ENCODE results near the gene BOK.
"Not testable (repeated sequence)": the region's sequence is repeated elsewhere in the genome, so short reads cannot be mapped to it uniquely, and the experiment has no call there.

Gene BOK

GRCh38 chr2:241519669-241520068 is 38.9 kb upstream of the BOK start:
- no peaks in the 10 kb centered on the region for H3K79me1 ChIP-seq (replicated peaks; ENCODE audit: low read length, poor library complexity, severe bottlenecking)
- peaks cover 3% of the 10 kb centered on the region for H3K4me1 ChIP-seq (ENCODE audit: control insufficient read depth, insufficient read depth, low read depth, low read length)
- peaks cover 0 to 30% of the 10 kb centered on the region in 2 experiments for H3K27me3 ChIP-seq (ENCODE audit: control insufficient read depth in 1 of 2, insufficient read depth in 1 of 2, low read length in 2 of 2)
- H3K27ac ChIP-seq (ENCODE audit: low read length, poor library complexity, severe bottlenecking): no peak overlapping the region
- H2BK15ac ChIP-seq (ENCODE audit: low read depth, poor library complexity, severe bottlenecking): no peak overlapping the region
- H2AK5ac ChIP-seq (ENCODE audit: low read length, severe bottlenecking): no peak overlapping the region
- no peak overlapping the region for H2BK5ac ChIP-seq (ENCODE audit: low read depth, low read length, poor library complexity, severe bottlenecking)
- no peak overlapping the region for H4K8ac ChIP-seq (ENCODE audit: low read length)
- no peak overlapping the region for H4K91ac ChIP-seq (ENCODE audit: low read length)
- no peak overlapping the region for H3K4me3 ChIP-seq (ENCODE audit: insufficient read depth in 1 of 2, low read depth in 1 of 2, low read length in 2 of 2)
- no peak overlapping the region for H2AFZ ChIP-seq (ENCODE audit: low read depth, low read length)
- H3K4me2 ChIP-seq (ENCODE audit: low read length, poor library complexity, severe bottlenecking): no peak overlapping the region
- no peak overlapping the region for H3K18ac ChIP-seq (ENCODE audit: low read depth in 1 of 2, low read length in 2 of 2)
- no peak overlapping the region for H3K4ac ChIP-seq (ENCODE audit: low read depth in 1 of 2, low read length in 2 of 2)
- no peak overlapping the region for H3K9ac ChIP-seq (ENCODE audit: low read length)
- H3K23ac ChIP-seq (ENCODE audit: low read length in 2 of 2): no peak overlapping the region
- no peak overlapping the region for H2BK120ac ChIP-seq (ENCODE audit: low read depth, low read length)
- 77% methylated on average over 9 of the region's 11 CpGs for WGBS
- H2BK12ac ChIP-seq (ENCODE audit: low read length in 2 of 2): no peak overlapping the region
- H3K14ac ChIP-seq (ENCODE audit: low read length in 2 of 2): no peak overlapping the region
- DNase-seq: no peak
- no peaks in the 10 kb centered on the region for H3K9me3 ChIP-seq (ENCODE audit: control insufficient read depth, low read length)
- no peaks in the 10 kb centered on the region for H3K36me3 ChIP-seq (ENCODE audit: control insufficient read depth in 1 of 2, insufficient read depth in 2 of 2, low read depth in 1 of 2, low read length in 2 of 2)

DNA sequence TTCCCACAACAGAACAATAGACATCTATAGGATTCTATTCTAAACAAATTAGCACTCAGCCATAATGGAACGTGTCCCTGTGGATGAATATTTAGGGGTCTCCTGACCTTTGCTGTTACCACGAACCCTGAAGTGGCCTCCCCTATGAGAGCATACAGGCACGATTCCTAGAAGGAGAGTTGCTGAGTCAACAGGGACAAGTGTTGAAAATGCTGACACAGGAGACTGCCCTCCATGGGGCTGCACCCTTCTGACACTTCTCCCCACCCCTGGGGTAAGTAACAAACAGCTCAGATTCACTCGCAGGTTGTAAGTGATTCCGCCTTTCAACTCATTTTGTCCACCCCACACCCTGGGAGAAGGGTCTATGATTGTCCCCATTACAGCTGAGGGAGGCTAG is 36.1 kb upstream of the BOK start:
- Histone ChIP-seq H3K36me3 (ENCODE audit: control insufficient read depth in 1 of 2, insufficient read depth in 2 of 2, low read depth in 1 of 2, low read length in 2 of 2) (no peaks in the 10 kb centered on the region), H2AFZ (ENCODE audit: low read depth, low read length) (no peak overlapping the region), H3K9ac (ENCODE audit: low read length) (no peak overlapping the region), H2AK5ac (ENCODE audit: low read length, severe bottlenecking) (no peak overlapping the region), H3K27me3 (ENCODE audit: control insufficient read depth in 1 of 2, insufficient read depth in 1 of 2, low read length in 2 of 2) (peaks cover 0 to 30% of the 10 kb centered on the region in 2 experiments), H3K14ac (ENCODE audit: low read length in 2 of 2) (no peak overlapping the region), H4K8ac (ENCODE audit: low read length) (no peak overlapping the region), H4K91ac (ENCODE audit: low read length) (no peak overlapping the region), H3K4ac (ENCODE audit: low read depth in 1 of 2, low read length in 2 of 2) (no peak overlapping the region), H3K79me1 (replicated peaks; ENCODE audit: low read length, poor library complexity, severe bottlenecking) (no peaks in the 10 kb centered on the region), H3K4me1 (ENCODE audit: control insufficient read depth, insufficient read depth, low read depth, low read length) (no peaks in the 10 kb centered on the region), H2BK5ac (ENCODE audit: low read depth, low read length, poor library complexity, severe bottlenecking) (no peak overlapping the region), H3K4me3 (ENCODE audit: insufficient read depth in 1 of 2, low read depth in 1 of 2, low read length in 2 of 2) (no peak overlapping the region), H2BK15ac (ENCODE audit: low read depth, poor library complexity, severe bottlenecking) (no peak overlapping the region), H3K4me2 (ENCODE audit: low read length, poor library complexity, severe bottlenecking) (no peak overlapping the region), H3K23ac (ENCODE audit: low read length in 2 of 2) (no peak overlapping the region), H3K27ac (ENCODE audit: low read length, poor library complexity, severe bottlenecking) (no peak overlapping the region), H2BK120ac (ENCODE audit: low read depth, low read length) (no peak overlapping the region), H3K18ac (ENCODE audit: low read depth in 1 of 2, low read length in 2 of 2) (no peak overlapping the region), H2BK12ac (ENCODE audit: low read length in 2 of 2) (no peak overlapping the region), H3K9me3 (ENCODE audit: control insufficient read depth, low read length) (peaks cover 6% of the 10 kb centered on the region)
- 62% methylated on average over 3 of the region's 5 CpGs for WGBS
- DNase-seq: no peak

DNA sequence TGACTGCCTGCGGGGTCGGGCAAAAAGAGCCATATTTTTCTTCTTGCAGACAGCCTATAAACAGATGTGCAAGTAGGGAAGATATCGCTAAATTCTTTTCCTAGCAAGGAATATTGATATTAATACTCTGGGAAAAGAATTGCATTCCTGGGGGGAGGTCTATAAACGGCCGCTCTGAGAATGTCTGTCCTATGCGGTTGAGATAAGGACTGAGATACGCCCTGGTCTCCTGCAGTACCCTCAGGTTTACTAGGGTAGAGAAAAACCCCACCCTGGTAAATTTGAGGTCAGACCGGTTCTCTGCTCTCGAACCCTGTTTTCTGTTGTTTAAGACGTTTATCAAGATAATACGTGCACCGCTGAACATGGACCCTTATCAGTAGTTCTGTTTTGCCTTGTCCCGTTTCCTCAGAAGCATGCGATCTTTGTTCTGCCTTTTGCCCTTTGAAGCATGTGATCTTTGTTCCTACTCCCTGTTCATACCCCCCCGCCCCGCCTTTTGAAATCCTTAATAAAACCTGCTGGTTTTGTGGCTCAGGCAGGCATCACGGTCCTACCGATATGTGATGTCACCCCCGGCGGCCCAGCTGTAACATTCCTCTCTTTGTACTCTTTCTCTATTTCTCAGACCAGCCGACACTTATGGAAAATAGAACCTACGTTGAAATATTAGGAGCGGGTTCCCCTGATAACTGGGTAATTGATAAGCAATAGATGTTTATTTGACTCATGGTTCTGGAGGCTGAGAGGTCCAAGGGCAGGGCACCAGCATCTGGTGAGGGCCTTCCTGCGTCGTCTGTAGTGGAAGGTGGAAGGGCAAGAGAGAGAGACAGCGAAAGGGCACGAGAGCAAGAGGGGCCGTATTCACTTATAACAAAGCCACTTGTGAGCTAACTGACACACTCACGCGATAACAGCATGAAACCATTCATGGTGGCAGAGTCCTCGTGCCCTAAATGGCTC is 32.4 kb upstream of the BOK start:
- H3K4me2 ChIP-seq (ENCODE audit: low read length, poor library complexity, severe bottlenecking); H3K14ac ChIP-seq (ENCODE audit: low read length in 2 of 2); H3K9me3 ChIP-seq (ENCODE audit: control insufficient read depth, low read length): not testable (repeated sequence)

DNA sequence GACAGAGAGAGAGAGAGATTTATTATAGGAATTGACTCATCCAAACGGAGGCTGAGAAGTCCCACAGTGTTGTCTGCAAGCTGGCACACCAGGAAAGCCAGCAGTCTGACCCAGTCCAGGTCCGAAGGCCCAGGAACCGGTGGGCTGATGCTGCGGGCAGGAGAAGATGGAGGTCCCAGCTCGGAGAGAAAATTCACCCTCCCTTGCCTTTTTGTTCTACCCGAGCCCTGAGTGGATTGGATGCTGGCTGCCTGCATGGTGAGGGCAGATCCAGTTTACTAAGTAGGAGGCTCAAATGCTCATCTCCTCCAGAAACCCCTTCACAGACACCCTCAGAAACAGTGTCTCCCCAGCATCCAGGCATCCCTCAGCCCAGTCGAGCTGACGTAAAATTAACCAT is 28.0 kb upstream of the BOK start:
- no peak overlapping the region for H3K4ac ChIP-seq (ENCODE audit: low read depth in 1 of 2, low read length in 2 of 2)
- H2BK120ac ChIP-seq (ENCODE audit: low read depth, low read length): no peak overlapping the region
- H3K79me1 ChIP-seq (replicated peaks; ENCODE audit: low read length, poor library complexity, severe bottlenecking): no peaks in the 10 kb centered on the region
- no peak overlapping the region for H2BK12ac ChIP-seq (ENCODE audit: low read length in 2 of 2)
- no peak overlapping the region for H3K27ac ChIP-seq (ENCODE audit: low read length, poor library complexity, severe bottlenecking)
- H2BK5ac ChIP-seq (ENCODE audit: low read depth, low read length, poor library complexity, severe bottlenecking): no peak overlapping the region
- peaks cover 2% of the 10 kb centered on the region for H3K9me3 ChIP-seq (ENCODE audit: control insufficient read depth, low read length)
- no peak overlapping the region for H2AK5ac ChIP-seq (ENCODE audit: low read length, severe bottlenecking)
- no peak overlapping the region for H3K4me3 ChIP-seq (ENCODE audit: insufficient read depth in 1 of 2, low read depth in 1 of 2, low read length in 2 of 2)
- H3K23ac ChIP-seq (ENCODE audit: low read length in 2 of 2): no peak overlapping the region
- H3K36me3 ChIP-seq (ENCODE audit: control insufficient read depth in 1 of 2, insufficient read depth in 2 of 2, low read depth in 1 of 2, low read length in 2 of 2): no peaks in the 10 kb centered on the region
- no peak overlapping the region for H3K9ac ChIP-seq (ENCODE audit: low read length)
- no peak overlapping the region for H3K14ac ChIP-seq (ENCODE audit: low read length in 2 of 2)
- WGBS: 81% methylated on average over 7 of the region's 8 CpGs
- peaks cover 9 to 44% of the 10 kb centered on the region in 2 experiments for H3K27me3 ChIP-seq (ENCODE audit: control insufficient read depth in 1 of 2, insufficient read depth in 1 of 2, low read length in 2 of 2)
- H4K91ac ChIP-seq (ENCODE audit: low read length): no peak overlapping the region
- no peak overlapping the region for H2BK15ac ChIP-seq (ENCODE audit: low read depth, poor library complexity, severe bottlenecking)
- no peak overlapping the region for H4K8ac ChIP-seq (ENCODE audit: low read length)
- no peak overlapping the region for H3K18ac ChIP-seq (ENCODE audit: low read depth in 1 of 2, low read length in 2 of 2)
- no peak overlapping the region for H3K4me2 ChIP-seq (ENCODE audit: low read length, poor library complexity, severe bottlenecking)
- H3K4me1 ChIP-seq (ENCODE audit: control insufficient read depth, insufficient read depth, low read depth, low read length): no peaks in the 10 kb centered on the region
- no peak for DNase-seq
- H2AFZ ChIP-seq (ENCODE audit: low read depth, low read length): no peak overlapping the region

More for the DNA sequence above, 32.4 kb upstream of the BOK start:
- not testable (repeated sequence) for H3K4ac ChIP-seq (ENCODE audit: low read depth in 1 of 2, low read length in 2 of 2); H2BK5ac ChIP-seq (ENCODE audit: low read depth, low read length, poor library complexity, severe bottlenecking); H4K91ac ChIP-seq (ENCODE audit: low read length); H2AFZ ChIP-seq (ENCODE audit: low read depth, low read length); H4K8ac ChIP-seq (ENCODE audit: low read length); DNase-seq; H3K4me3 ChIP-seq (ENCODE audit: insufficient read depth in 1 of 2, low read depth in 1 of 2, low read length in 2 of 2); H3K36me3 ChIP-seq (ENCODE audit: control insufficient read depth in 1 of 2, insufficient read depth in 2 of 2, low read depth in 1 of 2, low read length in 2 of 2); H2BK120ac ChIP-seq (ENCODE audit: low read depth, low read length); H2AK5ac ChIP-seq (ENCODE audit: low read length, severe bottlenecking); H3K79me1 ChIP-seq (replicated peaks; ENCODE audit: low read length, poor library complexity, severe bottlenecking); H3K4me1 ChIP-seq (ENCODE audit: control insufficient read depth, insufficient read depth, low read depth, low read length); H3K27ac ChIP-seq (ENCODE audit: low read length, poor library complexity, severe bottlenecking); H3K23ac ChIP-seq (ENCODE audit: low read length in 2 of 2); H3K9ac ChIP-seq (ENCODE audit: low read length); H2BK15ac ChIP-seq (ENCODE audit: low read depth, poor library complexity, severe bottlenecking); H2BK12ac ChIP-seq (ENCODE audit: low read length in 2 of 2); H3K18ac ChIP-seq (ENCODE audit: low read depth in 1 of 2, low read length in 2 of 2)
- peaks cover 4 to 31% of the 10 kb centered on the region in 2 experiments for H3K27me3 ChIP-seq (ENCODE audit: control insufficient read depth in 1 of 2, insufficient read depth in 1 of 2, low read length in 2 of 2)
- 94% methylated on average over 30 of the region's 31 CpGs for WGBS

Measured in mesenchymal stem cell (in vitro differentiated cells and primary cell).